CD14-positive monocyte (primary cell): ENCODE data around the gene WSB1. TPM values are rescaled to one million over a fixed set of nuclear protein-coding genes. Genes with fewer than 3 reads are reported as not detected.

Experiments used
- DNase-seq, 3 donors: peaks; one replicate each; pipeline ENCODE4 v3.0.0-alpha.2; 2011 to 2022
- H2AFZ ChIP-seq: 2 replicates; pipeline ENCODE4 v1.6.0; 2012; ENCODE audit warnings: mild to moderate bottlenecking, low read depth, low read length, inconsistent platforms; ENCODE audit not compliant: insufficient read depth, poor library complexity, severe bottlenecking
- H3K27ac ChIP-seq, 2 donors: 1 replicate in 1 of 2; 2 replicates in 1 of 2; pipeline ENCODE4 v1.5.1; 2012 to 2013; ENCODE audit warnings: low read length in 2 of 2, control low read depth in 1 of 2, inconsistent platforms in 1 of 2, low read depth in 1 of 2, mild to moderate bottlenecking in 1 of 2
- H3K27me3 ChIP-seq, 2 donors: one replicate each; pipeline versions ENCODE4 v1.6.0 to v1.6.1; 2011 to 2013; ENCODE audit warnings: low read length in 2 of 2; ENCODE audit not compliant: control insufficient read depth in 2 of 2, insufficient read depth in 2 of 2
- H3K36me3 ChIP-seq, 2 donors: replicated peaks in 1 of 2; 1 replicate in 1 of 2; 2 replicates in 1 of 2; pipeline versions ENCODE4 v1.5.1 to v1.6.1; 2012 to 2013; ENCODE audit warnings: low read length in 2 of 2, control low read depth in 1 of 2, inconsistent platforms in 1 of 2, mild to moderate bottlenecking in 1 of 2; ENCODE audit not compliant: insufficient read depth in 2 of 2, control insufficient read depth in 1 of 2
- H3K4me1 ChIP-seq, 2 donors: 1 replicate in 1 of 2; 2 replicates in 1 of 2; pipeline versions ENCODE4 v1.5.1 to v1.6.1; 2012 to 2013; ENCODE audit warnings: low read length in 2 of 2, control low read depth in 1 of 2, inconsistent platforms in 1 of 2, mild to moderate bottlenecking in 1 of 2, moderate library complexity in 1 of 2; ENCODE audit not compliant: insufficient read depth in 2 of 2, control insufficient read depth in 1 of 2
- H3K4me2 ChIP-seq: replicated peaks from 2 replicates; pipeline ENCODE3; 2012; ENCODE audit warnings: low read length, moderate library complexity, mild to moderate bottlenecking; ENCODE audit not compliant: poor library complexity, severe bottlenecking; ENCODE audit errors: extremely low read depth
- H3K4me3 ChIP-seq, 3 experiments: fragments of 200-600 bp in 1 of 3; sonication (generic) in 1 of 3; replicated peaks in 1 of 3; 1 replicate in 2 of 3; 2 replicates in 1 of 3; pipeline ENCODE4 v1.5.1; 2011 to 2013; ENCODE audit warnings: low read length in 3 of 3, mild to moderate bottlenecking in 3 of 3, control low read depth in 2 of 3, low read depth in 2 of 3, inconsistent platforms in 1 of 3, moderate library complexity in 1 of 3
- H3K79me2 ChIP-seq: 2 replicates; pipeline ENCODE4 v1.6.0; 2012; ENCODE audit warnings: mild to moderate bottlenecking, control low read depth, inconsistent platforms, low read length, moderate library complexity; ENCODE audit not compliant: insufficient read depth
- H3K9ac ChIP-seq: 2 replicates; pipeline ENCODE4 v1.6.0; 2017; ENCODE audit warnings: low read length, mild to moderate bottlenecking; ENCODE audit not compliant: insufficient read depth, poor library complexity, severe bottlenecking
- H3K9me3 ChIP-seq, 2 donors: replicated peaks in 1 of 2; 1 replicate in 1 of 2; 2 replicates in 1 of 2; pipeline versions ENCODE4 v1.5.1 to v1.6.1; 2012 to 2013; ENCODE audit warnings: low read length in 2 of 2, control low read depth in 1 of 2; ENCODE audit not compliant: control insufficient read depth in 1 of 2, insufficient read depth in 1 of 2
- H4K20me1 ChIP-seq: 2 replicates; pipeline ENCODE4 v1.6.0; 2012; ENCODE audit warnings: mild to moderate bottlenecking, low read length, control low read depth, moderate library complexity; ENCODE audit not compliant: insufficient read depth
- H3K27ac Mint-ChIP-seq, 7 donors: one replicate each; pipeline ENCODE4 v1.8.0; 2020; ENCODE audit warnings: mild to moderate bottlenecking in 7 of 7, mixed read lengths in 7 of 7, moderate library complexity in 6 of 7, inconsistent platforms in 2 of 7
- H3K27me3 Mint-ChIP-seq, 3 donors: one replicate each; pipeline ENCODE4 v1.8.0; 2021 to 2022; ENCODE audit warnings: low read depth in 3 of 3, mild to moderate bottlenecking in 3 of 3, mixed read lengths in 3 of 3, moderate library complexity in 3 of 3, inconsistent platforms in 1 of 3
- H3K36me3 Mint-ChIP-seq, 2 donors: one replicate each; pipeline ENCODE4 v1.8.0; 2020; ENCODE audit warnings: mixed read lengths in 2 of 2, inconsistent platforms in 1 of 2, mild to moderate bottlenecking in 1 of 2
- H3K4me1 Mint-ChIP-seq: one replicate; pipeline ENCODE4 v1.8.0; 2020; ENCODE audit warnings: mild to moderate bottlenecking, mixed read lengths
- H3K4me3 Mint-ChIP-seq, 2 donors: one replicate each; pipeline ENCODE4 v1.8.0; 2020; ENCODE audit warnings: mild to moderate bottlenecking in 2 of 2, mixed read lengths in 2 of 2, moderate library complexity in 1 of 2
- H3K9me3 Mint-ChIP-seq, 7 donors: one replicate each; pipeline ENCODE4 v1.8.0; 2020 to 2022; ENCODE audit warnings: mixed read lengths in 7 of 7, mild to moderate bottlenecking in 6 of 7, moderate library complexity in 6 of 7, inconsistent platforms in 2 of 7
- WGBS: methylation state at CpG from one replicate; pipeline ENCODE4 v1.1.5; 2013; ENCODE audit warnings: missing lambda C conversion rate; ENCODE audit not compliant: insufficient coverage; 5-methylcytosine and 5-hydroxymethylcytosine counted together
- intact Hi-C, 2 donors: fragments of 100-400 bp; cut with micrococcal nuclease; formaldehyde crosslinking; loops; one replicate each; pipeline versions ENCODE4 v1.15.0 to v1.15.1; 2023
- polyA plus RNA-seq, 3 donors: library from polyadenylated mRNA; depleted of rRNA in 1 of 3; unstranded in 2 of 3; stranded (reverse) in 1 of 3; fragments of 300-500 nt in 2 of 3; fragments of >200 nt in 1 of 3; fragmentation: Illumina TruSeq in 2 of 3; gene quantifications; 1 replicate in 2 of 3; 2 replicates in 1 of 3; pipeline ENCODE4 v1.2.3, GENCODE V29; 2012 to 2021
- TF ChIP-seq, protein P1 (sequence below): fragments of 200-600 bp; IDR thresholded peaks from one replicate; pipeline ENCODE4 v1.8.0; 2022; ENCODE audit warnings: antibody characterized with exemption, mild to moderate bottlenecking

WSB1 gene
- polyA plus RNA-seq, 3 donors, result 220 to 368 (median 296) TPM

DNA sequence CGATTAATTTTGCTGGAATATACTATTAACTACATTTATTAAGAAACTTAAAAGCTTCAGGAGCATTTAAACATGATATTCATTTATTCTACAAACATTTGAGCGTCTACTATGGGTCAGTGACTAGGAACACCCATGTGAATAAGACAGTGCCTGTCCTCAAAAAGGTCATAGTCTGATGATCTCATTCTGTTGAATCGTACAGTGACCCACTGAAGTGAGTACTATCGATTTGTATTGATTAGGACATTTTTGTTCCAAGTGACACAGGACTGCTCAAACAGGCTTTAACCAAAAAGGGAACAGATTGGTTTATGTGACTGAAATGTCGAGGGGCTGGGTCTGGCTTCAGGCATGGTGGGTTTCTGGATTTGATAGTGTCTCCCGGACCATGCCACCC is 68.6 kb downstream of the WSB1 start:
- Histone ChIP-seq H3K27ac (no peak overlapping the region), H3K79me2 (no peaks in the 10 kb centered on the region), H3K27me3 (no peaks in the 10 kb centered on the region), H3K4me3 (no peak overlapping the region), H3K4me1 (peaks cover 0 to 5% of the 10 kb centered on the region in 2 donors), H4K20me1 (no peaks in the 10 kb centered on the region), H3K9ac (no peak overlapping the region), H3K9me3 (peaks cover 0 to 1% of the 10 kb centered on the region in 2 donors), H3K4me2 (no peak overlapping the region), H3K36me3 (no peaks in the 10 kb centered on the region), H2AFZ (no peak overlapping the region)
- Mint-ChIP-seq H3K27me3 (peaks cover 2 to 4% (median 4%) of the 10 kb centered on the region in 3 donors), H3K9me3 (peaks cover 0 to 4% (median under 1%) of the 10 kb centered on the region in 7 donors), H3K27ac (no peak overlapping the region), H3K36me3 (no peaks in the 10 kb centered on the region), H3K4me1 (peaks cover 12% of the 10 kb centered on the region), H3K4me3 (no peak overlapping the region)
- 77% methylated on average over 5 of the region's 6 CpGs for WGBS
- TF ChIP-seq, protein P1, sequence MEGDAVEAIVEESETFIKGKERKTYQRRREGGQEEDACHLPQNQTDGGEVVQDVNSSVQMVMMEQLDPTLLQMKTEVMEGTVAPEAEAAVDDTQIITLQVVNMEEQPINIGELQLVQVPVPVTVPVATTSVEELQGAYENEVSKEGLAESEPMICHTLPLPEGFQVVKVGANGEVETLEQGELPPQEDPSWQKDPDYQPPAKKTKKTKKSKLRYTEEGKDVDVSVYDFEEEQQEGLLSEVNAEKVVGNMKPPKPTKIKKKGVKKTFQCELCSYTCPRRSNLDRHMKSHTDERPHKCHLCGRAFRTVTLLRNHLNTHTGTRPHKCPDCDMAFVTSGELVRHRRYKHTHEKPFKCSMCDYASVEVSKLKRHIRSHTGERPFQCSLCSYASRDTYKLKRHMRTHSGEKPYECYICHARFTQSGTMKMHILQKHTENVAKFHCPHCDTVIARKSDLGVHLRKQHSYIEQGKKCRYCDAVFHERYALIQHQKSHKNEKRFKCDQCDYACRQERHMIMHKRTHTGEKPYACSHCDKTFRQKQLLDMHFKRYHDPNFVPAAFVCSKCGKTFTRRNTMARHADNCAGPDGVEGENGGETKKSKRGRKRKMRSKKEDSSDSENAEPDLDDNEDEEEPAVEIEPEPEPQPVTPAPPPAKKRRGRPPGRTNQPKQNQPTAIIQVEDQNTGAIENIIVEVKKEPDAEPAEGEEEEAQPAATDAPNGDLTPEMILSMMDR, result no peak
- intact Hi-C loops, result no loop called here
- DNase-seq, result no peak

DNA sequence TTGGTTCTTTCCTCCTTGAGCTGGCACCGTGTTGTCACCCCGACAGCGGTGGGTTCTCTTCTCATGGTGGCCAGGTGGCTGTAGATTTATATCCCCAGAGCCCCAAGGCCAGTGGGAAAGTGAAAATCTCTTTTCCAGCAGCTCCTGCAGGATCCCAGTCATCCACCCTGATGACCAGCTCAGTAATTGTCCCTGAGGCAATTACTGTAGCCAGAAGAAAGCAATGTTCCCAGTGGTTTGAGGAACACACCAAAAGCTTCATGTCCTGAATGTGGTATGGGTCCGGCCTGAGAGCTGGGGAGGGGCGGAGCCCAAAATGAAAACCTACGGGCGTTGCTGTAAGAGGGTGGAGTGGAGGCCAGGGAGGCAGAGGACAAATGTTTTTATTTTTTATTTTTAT is 69.0 kb downstream of the WSB1 start:
- TF ChIP-seq, protein P1, result no peak
- no peak overlapping the region for H3K27ac ChIP-seq
- H3K4me1 ChIP-seq, result peaks cover 0 to 9% of the 10 kb centered on the region in 2 donors
- Mint-ChIP-seq H3K4me1 (peaks cover 16% of the 10 kb centered on the region), H3K36me3 (peaks cover 0 to 1% of the 10 kb centered on the region in 2 donors), H3K27ac (no peak overlapping the region), H3K9me3 (peaks cover 4 to 8% (median 5%) of the 10 kb centered on the region in 7 donors), H3K27me3 (peaks cover 2 to 4% (median 3%) of the 10 kb centered on the region in 3 donors), H3K4me3 (no peak overlapping the region)
- 50% methylated on average over 2 of the region's 7 CpGs for WGBS
- peaks cover 3 to 5% of the 10 kb centered on the region in 2 donors for H3K9me3 ChIP-seq
- no peaks in the 10 kb centered on the region for H3K27me3 ChIP-seq
- intact Hi-C loops, result no loop called here
- no peak for DNase-seq
- H3K4me3 ChIP-seq, result no peak overlapping the region
- no peak overlapping the region for H3K9ac ChIP-seq
- no peak overlapping the region for H3K4me2 ChIP-seq
- H3K36me3 ChIP-seq, result no peaks in the 10 kb centered on the region
- no peak overlapping the region for H2AFZ ChIP-seq
- no peaks in the 10 kb centered on the region for H3K79me2 ChIP-seq
- H4K20me1 ChIP-seq, result no peaks in the 10 kb centered on the region
